Endothelial cell (in vitro differentiated cells): ENCODE measurements around the gene GDNF. TPM values are rescaled to one million over a fixed set of nuclear protein-coding genes. Genes with fewer than 3 reads are reported as not detected.

Experiments
- DNase-seq: peaks from one replicate; pipeline ENCODE4 v3.0.0; 2021; ENCODE audit warnings: low spot score
- H3K27ac Mint-ChIP-seq: one replicate; pipeline ENCODE4 v1.8.0; 2021; ENCODE audit warnings: mixed read lengths, inconsistent platforms; ENCODE audit not compliant: unreplicated experiment
- H3K27me3 Mint-ChIP-seq: one replicate; pipeline ENCODE4 v1.8.0; 2021; ENCODE audit warnings: mild to moderate bottlenecking, moderate library complexity, mixed read lengths, inconsistent platforms; ENCODE audit not compliant: unreplicated experiment
- H3K36me3 Mint-ChIP-seq: one replicate; pipeline ENCODE4 v1.8.0; 2021; ENCODE audit warnings: mild to moderate bottlenecking, low read depth, mixed read lengths, inconsistent platforms; ENCODE audit not compliant: unreplicated experiment
- H3K4me1 Mint-ChIP-seq: one replicate; pipeline ENCODE4 v1.8.0; 2021; ENCODE audit warnings: mild to moderate bottlenecking, mixed read lengths, inconsistent platforms; ENCODE audit not compliant: unreplicated experiment
- H3K4me3 Mint-ChIP-seq: one replicate; pipeline ENCODE4 v1.8.0; 2021; ENCODE audit warnings: mild to moderate bottlenecking, mixed read lengths, inconsistent platforms; ENCODE audit not compliant: unreplicated experiment
- H3K9me3 Mint-ChIP-seq: one replicate; pipeline ENCODE4 v1.8.0; 2021; ENCODE audit warnings: mixed read lengths, inconsistent platforms; ENCODE audit not compliant: unreplicated experiment
- total RNA-seq: library from RNA; stranded (reverse); fragmentation: NEBNext Ultra II Directional; extraction: Animal tissue kit (Norgen Biotek cat#: 25700); gene quantifications from one replicate; pipeline ENCODE4 v1.2.1, GENCODE V29; 2021; ENCODE audit not compliant: unreplicated experiment
- TF ChIP-seq, protein P1 (sequence below): fragments of 200-600 bp; sonication (generic); IDR thresholded peaks from one replicate; pipeline ENCODE4 v1.5.0; 2021; ENCODE audit warnings: antibody characterized with exemption; ENCODE audit not compliant: unreplicated experiment

GDNF gene
- total RNA-seq, 1 donor from 2014 or later = not detected

DNA sequence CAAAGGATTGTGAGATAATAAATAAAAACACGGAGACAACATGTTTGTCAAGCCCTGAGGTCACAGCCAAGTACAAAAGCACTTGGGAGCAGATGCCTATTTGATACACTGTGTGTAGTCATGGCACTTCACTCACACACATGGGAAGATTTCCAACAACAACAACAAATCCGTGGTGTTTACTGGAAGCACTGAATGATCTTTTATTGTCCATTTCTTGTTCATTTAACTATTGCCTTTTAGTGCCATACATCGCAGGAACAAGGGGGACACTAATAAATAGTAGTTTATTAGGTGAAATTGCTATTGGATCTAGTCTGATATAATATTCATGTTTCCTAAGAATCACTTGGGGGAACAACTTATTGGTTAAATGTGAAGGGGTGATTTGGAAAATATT, 20.4 kb upstream of the GDNF start:
- Mint-ChIP-seq H3K9me3 (no peaks in the 10 kb centered on the region), H3K4me3 (no peak overlapping the region), H3K27ac (no peak overlapping the region), H3K36me3 (no peaks in the 10 kb centered on the region), H3K4me1 (no peaks in the 10 kb centered on the region), H3K27me3 (no peaks in the 10 kb centered on the region)
- TF ChIP-seq, protein P1, sequence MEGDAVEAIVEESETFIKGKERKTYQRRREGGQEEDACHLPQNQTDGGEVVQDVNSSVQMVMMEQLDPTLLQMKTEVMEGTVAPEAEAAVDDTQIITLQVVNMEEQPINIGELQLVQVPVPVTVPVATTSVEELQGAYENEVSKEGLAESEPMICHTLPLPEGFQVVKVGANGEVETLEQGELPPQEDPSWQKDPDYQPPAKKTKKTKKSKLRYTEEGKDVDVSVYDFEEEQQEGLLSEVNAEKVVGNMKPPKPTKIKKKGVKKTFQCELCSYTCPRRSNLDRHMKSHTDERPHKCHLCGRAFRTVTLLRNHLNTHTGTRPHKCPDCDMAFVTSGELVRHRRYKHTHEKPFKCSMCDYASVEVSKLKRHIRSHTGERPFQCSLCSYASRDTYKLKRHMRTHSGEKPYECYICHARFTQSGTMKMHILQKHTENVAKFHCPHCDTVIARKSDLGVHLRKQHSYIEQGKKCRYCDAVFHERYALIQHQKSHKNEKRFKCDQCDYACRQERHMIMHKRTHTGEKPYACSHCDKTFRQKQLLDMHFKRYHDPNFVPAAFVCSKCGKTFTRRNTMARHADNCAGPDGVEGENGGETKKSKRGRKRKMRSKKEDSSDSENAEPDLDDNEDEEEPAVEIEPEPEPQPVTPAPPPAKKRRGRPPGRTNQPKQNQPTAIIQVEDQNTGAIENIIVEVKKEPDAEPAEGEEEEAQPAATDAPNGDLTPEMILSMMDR = no peak
- DNase-seq = no peak

DNA sequence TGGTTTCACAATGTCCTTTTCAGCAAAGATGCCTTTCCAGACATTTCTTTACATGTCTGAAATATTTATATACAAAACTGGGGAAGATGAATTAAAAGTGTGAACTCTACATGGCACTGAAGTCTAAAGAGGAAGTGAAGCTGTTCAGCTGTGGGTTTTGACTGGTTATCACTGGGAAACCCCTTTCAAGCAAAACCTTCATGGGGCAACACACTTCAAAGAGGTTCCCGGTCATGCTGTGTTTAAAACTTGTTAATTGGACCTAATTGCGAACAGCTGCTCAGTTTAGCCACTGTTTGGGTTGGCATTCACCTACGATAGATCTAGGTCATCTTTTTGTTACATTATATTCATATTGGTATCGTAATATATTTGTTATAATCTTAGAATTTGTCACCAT, 20.0 kb upstream of the GDNF start:
- Mint-ChIP-seq H3K36me3 (no peaks in the 10 kb centered on the region), H3K4me3 (no peak overlapping the region), H3K9me3 (no peaks in the 10 kb centered on the region), H3K4me1 (no peaks in the 10 kb centered on the region), H3K27ac (no peak overlapping the region), H3K27me3 (no peaks in the 10 kb centered on the region)
- no peak for DNase-seq
- TF ChIP-seq, protein P1 = no peak

DNA sequence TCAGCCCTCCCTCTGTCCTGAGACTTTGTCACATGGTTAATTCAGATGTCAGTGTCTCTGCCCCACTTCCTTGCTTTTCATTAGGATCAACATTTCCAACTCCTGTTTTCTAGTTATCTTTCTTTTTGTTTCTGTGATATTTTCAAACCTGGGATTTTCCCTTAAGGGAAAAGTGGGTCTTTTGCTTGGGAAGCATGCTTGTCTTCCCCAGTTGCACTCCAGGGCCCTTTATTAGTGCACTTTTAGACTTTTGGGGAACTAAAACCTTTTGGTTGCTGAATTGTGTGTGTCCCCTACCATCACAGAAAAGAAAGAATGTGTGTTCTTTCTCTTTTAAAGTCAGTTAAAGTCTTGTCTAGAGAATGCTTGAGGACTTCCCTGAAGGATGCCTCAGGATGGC, 18.4 kb upstream of the GDNF start:
- no peak for DNase-seq
- H3K4me3 Mint-ChIP-seq = no peak overlapping the region
- H3K36me3 Mint-ChIP-seq = no peaks in the 10 kb centered on the region
- no peaks in the 10 kb centered on the region for H3K27me3 Mint-ChIP-seq
- TF ChIP-seq, protein P1 = no peak
- no peaks in the 10 kb centered on the region for H3K4me1 Mint-ChIP-seq
- no peaks in the 10 kb centered on the region for H3K9me3 Mint-ChIP-seq
- H3K27ac Mint-ChIP-seq = no peak overlapping the region

DNA sequence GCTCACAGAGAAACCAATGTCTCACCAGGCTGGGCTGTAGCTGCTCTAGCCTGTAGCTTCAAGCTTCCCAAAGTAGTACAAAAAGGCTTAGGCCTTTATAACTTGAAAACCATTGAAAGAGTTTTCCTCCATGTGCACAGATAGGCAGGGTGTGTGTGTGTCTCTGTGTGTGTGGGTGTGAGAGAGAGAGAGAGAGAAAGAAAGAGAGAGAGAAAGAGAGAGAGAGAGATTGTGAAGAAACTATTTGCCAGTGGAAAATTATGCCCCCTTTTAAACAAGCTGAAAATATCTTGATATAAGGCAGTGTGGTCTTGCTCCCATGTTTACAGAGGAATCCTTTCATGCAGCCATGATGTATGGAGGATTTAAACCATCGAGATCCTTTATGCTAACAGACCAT, 17.9 kb upstream of the GDNF start:
- Mint-ChIP-seq H3K4me3 (no peak overlapping the region), H3K27ac (no peak overlapping the region), H3K9me3 (no peaks in the 10 kb centered on the region), H3K27me3 (no peaks in the 10 kb centered on the region), H3K36me3 (no peaks in the 10 kb centered on the region), H3K4me1 (no peaks in the 10 kb centered on the region)
- no peak for DNase-seq
- TF ChIP-seq, protein P1 = no peak

DNA sequence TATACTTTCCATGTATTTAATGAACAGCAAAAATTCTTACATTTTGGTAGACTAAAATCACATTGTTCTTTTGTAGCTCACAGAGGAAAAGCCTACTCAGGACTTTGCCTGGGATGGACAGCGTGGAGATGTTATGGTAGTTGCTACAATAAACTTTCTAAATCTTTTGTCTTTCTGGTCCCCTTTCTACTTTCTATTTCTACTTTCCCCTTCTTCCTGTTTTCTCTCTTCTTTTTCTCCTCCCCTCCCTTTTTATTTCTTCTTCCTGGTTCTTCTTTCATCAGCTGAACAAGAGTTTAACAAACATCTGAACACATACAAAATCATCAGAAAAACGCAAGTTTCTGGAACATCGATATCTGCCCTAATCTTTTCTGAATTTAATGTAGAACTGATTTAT, 15.6 kb upstream of the GDNF start:
- no peak overlapping the region for H3K27ac Mint-ChIP-seq
- no peaks in the 10 kb centered on the region for H3K36me3 Mint-ChIP-seq
- H3K4me1 Mint-ChIP-seq = no peaks in the 10 kb centered on the region
- no peak overlapping the region for H3K4me3 Mint-ChIP-seq
- no peaks in the 10 kb centered on the region for H3K9me3 Mint-ChIP-seq
- H3K27me3 Mint-ChIP-seq = no peaks in the 10 kb centered on the region
- TF ChIP-seq, protein P1 = no peak
- no peak for DNase-seq
